SK-N-SH treated with all-trans-retinoic acid at 6 μM for 48 hours (cell line): ENCODE data around the gene C9orf85.

Source experiments
- ATAC-seq: fragments of 200-7000 bp; cut with Tn5 transposase; 3 replicates; pipeline ENCODE4 v1.9.1; 2020; ENCODE audit warnings: mild to moderate bottlenecking, moderate library complexity
- BACH2 ChIP-seq: fragments of 250-450 bp; sonication (Bioruptor Pico); IDR thresholded peaks from 2 replicates; pipeline ENCODE4 v1.9.0; 2021; ENCODE audit warnings: mild to moderate bottlenecking, borderline replicate concordance
- CSDC2 ChIP-seq: fragments of 250-450 bp; sonication (Bioruptor Pico); IDR thresholded peaks from 2 replicates; pipeline ENCODE4 v1.5.0; 2020; ENCODE audit warnings: mild to moderate bottlenecking, moderate library complexity
- CSRNP3 ChIP-seq: fragments of 250-450 bp; sonication (Bioruptor Pico); IDR thresholded peaks from 2 replicates; pipeline ENCODE4 v1.5.1; 2021; ENCODE audit warnings: mild to moderate bottlenecking, moderate library complexity
- ESRRG ChIP-seq: fragments of 250-450 bp; sonication (Bioruptor Pico); IDR thresholded peaks from 2 replicates; pipeline ENCODE4 v1.6.1; 2021; ENCODE audit warnings: mild to moderate bottlenecking
- ISL1 ChIP-seq: fragments of 250-450 bp; sonication (Bioruptor Pico); IDR thresholded peaks from 2 replicates; pipeline ENCODE4 v2.1.2; 2022; ENCODE audit warnings: mild to moderate bottlenecking, moderate library complexity
- PPARA ChIP-seq: fragments of 250-450 bp; sonication (Bioruptor Pico); IDR thresholded peaks from 2 replicates; pipeline ENCODE4 v1.5.0; 2020; ENCODE audit warnings: mild to moderate bottlenecking, borderline replicate concordance
- SNAI2 ChIP-seq: fragments of 250-450 bp; sonication (Bioruptor Pico); IDR thresholded peaks from 2 replicates; pipeline ENCODE4 v1.5.0; 2020; ENCODE audit warnings: mild to moderate bottlenecking, moderate library complexity
- TCF4 ChIP-seq: fragments of 250-450 bp; sonication (Bioruptor Pico); IDR thresholded peaks from 2 replicates; pipeline ENCODE4 v1.8.0; 2021; ENCODE audit warnings: mild to moderate bottlenecking, moderate library complexity, borderline replicate concordance
- TSHZ2 ChIP-seq: fragments of 250-450 bp; sonication (Bioruptor Pico); IDR thresholded peaks from 2 replicates; pipeline ENCODE4 v1.5.0; 2020; ENCODE audit warnings: mild to moderate bottlenecking, moderate library complexity
- ZC3H10 ChIP-seq: fragments of 250-450 bp; sonication (Bioruptor Pico); IDR thresholded peaks from 2 replicates; pipeline ENCODE4 v1.5.1; 2021; ENCODE audit warnings: mild to moderate bottlenecking, moderate library complexity
- ZFP3 ChIP-seq: fragments of 250-450 bp; sonication (Bioruptor Pico); IDR thresholded peaks from 2 replicates; pipeline ENCODE4 v1.5.0; 2020; ENCODE audit warnings: mild to moderate bottlenecking, moderate library complexity
- ZFP30 ChIP-seq: fragments of 450-650 bp; formaldehyde crosslinking; IDR thresholded peaks from 2 replicates; pipeline ENCODE4 v1.5.0; 2022; ENCODE audit warnings: mild to moderate bottlenecking, moderate library complexity
- ZNF565 ChIP-seq: fragments of 450-650 bp; formaldehyde crosslinking; conservative IDR thresholded peaks from 2 replicates; pipeline ENCODE4 v1.5.0; 2020; ENCODE audit warnings: low read depth, mild to moderate bottlenecking, moderate library complexity
- ZNF70 ChIP-seq: fragments of 450-650 bp; formaldehyde crosslinking; IDR thresholded peaks from 2 replicates; pipeline ENCODE4 v1.5.0; 2020; ENCODE audit warnings: mild to moderate bottlenecking, moderate library complexity
- ZNF8 ChIP-seq: fragments of 450-650 bp; formaldehyde crosslinking; IDR thresholded peaks from 2 replicates; pipeline ENCODE4 v1.5.0; 2020; ENCODE audit warnings: mild to moderate bottlenecking, moderate library complexity
- TF ChIP-seq, protein P1 (sequence below): fragments of 250-450 bp; sonication (Bioruptor Pico); IDR thresholded peaks from 2 replicates; pipeline ENCODE4 v1.8.0; 2020; ENCODE audit warnings: mild to moderate bottlenecking, moderate library complexity, borderline replicate concordance
- TF ChIP-seq, protein P2 (sequence below): fragments of 250-450 bp; sonication (Bioruptor Pico); IDR thresholded peaks from 2 replicates; pipeline ENCODE4 v1.8.0; 2021; ENCODE audit warnings: low read depth, mild to moderate bottlenecking, moderate library complexity, borderline replicate concordance
- TF ChIP-seq, protein P3 (sequence below): fragments of 250-450 bp; sonication (Bioruptor Pico); IDR thresholded peaks from 2 replicates; pipeline ENCODE4 v1.5.1; 2020; ENCODE audit warnings: low read depth, mild to moderate bottlenecking, moderate library complexity

The C9orf85 gene

GRCh38 chr9:71890042-71890679 lies 21.3 kb upstream of the C9orf85 start:
- no peak for ATAC-seq
- no peak for TF ChIP-seq ZNF565 (CRISPR knock-in tag)
- no peak for TF ChIP-seq ZFP30 (CRISPR knock-in tag)
- no peak for TF ChIP-seq ZNF70 (CRISPR knock-in tag)
- TF ChIP-seq CSRNP3 (CRISPR knock-in tag) = no peak
- TF ChIP-seq TCF4 (CRISPR knock-in tag) = no peak
- no peak for TF ChIP-seq CSDC2 (CRISPR knock-in tag)
- TF ChIP-seq, protein P1, sequence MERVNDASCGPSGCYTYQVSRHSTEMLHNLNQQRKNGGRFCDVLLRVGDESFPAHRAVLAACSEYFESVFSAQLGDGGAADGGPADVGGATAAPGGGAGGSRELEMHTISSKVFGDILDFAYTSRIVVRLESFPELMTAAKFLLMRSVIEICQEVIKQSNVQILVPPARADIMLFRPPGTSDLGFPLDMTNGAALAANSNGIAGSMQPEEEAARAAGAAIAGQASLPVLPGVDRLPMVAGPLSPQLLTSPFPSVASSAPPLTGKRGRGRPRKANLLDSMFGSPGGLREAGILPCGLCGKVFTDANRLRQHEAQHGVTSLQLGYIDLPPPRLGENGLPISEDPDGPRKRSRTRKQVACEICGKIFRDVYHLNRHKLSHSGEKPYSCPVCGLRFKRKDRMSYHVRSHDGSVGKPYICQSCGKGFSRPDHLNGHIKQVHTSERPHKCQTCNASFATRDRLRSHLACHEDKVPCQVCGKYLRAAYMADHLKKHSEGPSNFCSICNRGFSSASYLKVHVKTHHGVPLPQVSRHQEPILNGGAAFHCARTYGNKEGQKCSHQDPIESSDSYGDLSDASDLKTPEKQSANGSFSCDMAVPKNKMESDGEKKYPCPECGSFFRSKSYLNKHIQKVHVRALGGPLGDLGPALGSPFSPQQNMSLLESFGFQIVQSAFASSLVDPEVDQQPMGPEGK (CRISPR knock-in tag) = no peak
- no peak for TF ChIP-seq BACH2 (CRISPR knock-in tag)
- TF ChIP-seq, protein P2, sequence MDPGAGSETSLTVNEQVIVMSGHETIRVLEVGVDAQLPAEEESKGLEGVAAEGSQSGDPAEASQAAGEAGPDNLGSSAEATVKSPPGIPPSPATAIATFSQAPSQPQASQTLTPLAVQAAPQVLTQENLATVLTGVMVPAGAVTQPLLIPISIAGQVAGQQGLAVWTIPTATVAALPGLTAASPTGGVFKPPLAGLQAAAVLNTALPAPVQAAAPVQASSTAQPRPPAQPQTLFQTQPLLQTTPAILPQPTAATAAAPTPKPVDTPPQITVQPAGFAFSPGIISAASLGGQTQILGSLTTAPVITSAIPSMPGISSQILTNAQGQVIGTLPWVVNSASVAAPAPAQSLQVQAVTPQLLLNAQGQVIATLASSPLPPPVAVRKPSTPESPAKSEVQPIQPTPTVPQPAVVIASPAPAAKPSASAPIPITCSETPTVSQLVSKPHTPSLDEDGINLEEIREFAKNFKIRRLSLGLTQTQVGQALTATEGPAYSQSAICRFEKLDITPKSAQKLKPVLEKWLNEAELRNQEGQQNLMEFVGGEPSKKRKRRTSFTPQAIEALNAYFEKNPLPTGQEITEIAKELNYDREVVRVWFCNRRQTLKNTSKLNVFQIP (CRISPR knock-in tag) = no peak
- TF ChIP-seq ISL1 (CRISPR knock-in tag) = no peak
- no peak for TF ChIP-seq TSHZ2 (CRISPR knock-in tag)
- no peak for TF ChIP-seq ZFP3 (CRISPR knock-in tag)
- TF ChIP-seq, protein P3, sequence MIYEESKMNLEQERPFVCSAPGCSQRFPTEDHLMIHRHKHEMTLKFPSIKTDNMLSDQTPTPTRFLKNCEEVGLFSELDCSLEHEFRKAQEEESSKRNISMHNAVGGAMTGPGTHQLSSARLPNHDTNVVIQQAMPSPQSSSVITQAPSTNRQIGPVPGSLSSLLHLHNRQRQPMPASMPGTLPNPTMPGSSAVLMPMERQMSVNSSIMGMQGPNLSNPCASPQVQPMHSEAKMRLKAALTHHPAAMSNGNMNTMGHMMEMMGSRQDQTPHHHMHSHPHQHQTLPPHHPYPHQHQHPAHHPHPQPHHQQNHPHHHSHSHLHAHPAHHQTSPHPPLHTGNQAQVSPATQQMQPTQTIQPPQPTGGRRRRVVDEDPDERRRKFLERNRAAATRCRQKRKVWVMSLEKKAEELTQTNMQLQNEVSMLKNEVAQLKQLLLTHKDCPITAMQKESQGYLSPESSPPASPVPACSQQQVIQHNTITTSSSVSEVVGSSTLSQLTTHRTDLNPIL = no peak

DNA sequence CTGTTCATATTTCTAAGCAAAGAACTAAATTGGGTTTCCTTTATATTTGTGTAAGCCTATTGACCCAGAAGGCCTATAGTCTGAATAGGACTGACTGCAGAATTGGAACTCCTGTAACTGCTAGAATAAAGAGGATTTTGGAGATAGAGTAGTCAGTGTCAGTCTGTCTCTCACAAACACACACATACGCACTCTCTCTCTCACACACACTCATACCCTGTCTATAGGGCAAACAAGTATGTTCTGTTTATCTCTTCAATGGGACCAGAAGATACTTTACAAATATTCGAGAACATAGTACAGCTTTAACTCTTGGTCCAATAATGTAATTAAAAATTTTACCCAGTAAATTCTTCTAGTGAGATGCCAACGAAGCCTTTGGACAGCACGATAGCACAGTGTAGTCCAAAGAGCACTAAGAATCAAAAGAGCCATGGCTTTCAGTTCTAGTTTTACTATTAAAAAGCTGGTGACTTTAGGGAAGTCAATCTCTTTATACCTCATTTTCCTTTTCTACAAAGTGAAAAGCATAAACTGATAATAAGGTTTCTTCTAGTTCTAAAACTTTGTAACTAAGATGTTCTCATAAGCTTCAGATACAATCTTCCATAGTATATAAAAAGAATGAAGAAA lies 19.8 kb upstream of the C9orf85 start:
- no peak for ATAC-seq
- TF ChIP-seq ISL1 (CRISPR knock-in tag) (no peak), TCF4 (CRISPR knock-in tag) (no peak), ZNF8 (CRISPR knock-in tag) (no peak), ZFP3 (CRISPR knock-in tag) (no peak), SNAI2 (CRISPR knock-in tag) (no peak), ZNF70 (CRISPR knock-in tag) (no peak), ZFP30 (CRISPR knock-in tag) (no peak), BACH2 (CRISPR knock-in tag) (no peak), PPARA (no peak), ZC3H10 (CRISPR knock-in tag) (no peak), CSRNP3 (CRISPR knock-in tag) (no peak), ESRRG (CRISPR knock-in tag) (no peak)
- TF ChIP-seq, protein P3 = no peak
- TF ChIP-seq, protein P1 (CRISPR knock-in tag) = no peak
- TF ChIP-seq, protein P2 (CRISPR knock-in tag) = no peak
